Activated T-cell treated with anti-CD3 and anti-CD28 coated beads, Interleukin-2, amount 50 U/mL, for 24 hours (primary cell): ENCODE data around the gene RASSF3.
"Not testable (repeated sequence)": the region's sequence is repeated elsewhere in the genome, so short reads cannot be mapped to it uniquely, and the experiment has no call there.

Experiments used
- DNase-seq: peaks from one replicate; pipeline ENCODE4 v3.0.0-alpha.2; 2020
- H3K27ac Mint-ChIP-seq: 2 replicates; pipeline ENCODE4 v1.8.0; 2020; ENCODE audit warnings: mild to moderate bottlenecking, mixed read lengths
- H3K27me3 Mint-ChIP-seq: 2 replicates; pipeline ENCODE4 v1.8.0; 2020; ENCODE audit warnings: mixed read lengths
- H3K36me3 Mint-ChIP-seq: 2 replicates; pipeline ENCODE4 v1.8.0; 2020; ENCODE audit warnings: low read depth, mixed read lengths
- H3K4me1 Mint-ChIP-seq: 2 replicates; pipeline ENCODE4 v1.8.0; 2020; ENCODE audit warnings: low read depth, mixed read lengths
- H3K4me3 Mint-ChIP-seq: 2 replicates; pipeline ENCODE4 v1.8.0; 2020; ENCODE audit warnings: mild to moderate bottlenecking, moderate library complexity, mixed read lengths
- H3K9me3 Mint-ChIP-seq: 2 replicates; pipeline ENCODE4 v1.8.0; 2020; ENCODE audit warnings: mixed read lengths

RASSF3 gene

DNA sequence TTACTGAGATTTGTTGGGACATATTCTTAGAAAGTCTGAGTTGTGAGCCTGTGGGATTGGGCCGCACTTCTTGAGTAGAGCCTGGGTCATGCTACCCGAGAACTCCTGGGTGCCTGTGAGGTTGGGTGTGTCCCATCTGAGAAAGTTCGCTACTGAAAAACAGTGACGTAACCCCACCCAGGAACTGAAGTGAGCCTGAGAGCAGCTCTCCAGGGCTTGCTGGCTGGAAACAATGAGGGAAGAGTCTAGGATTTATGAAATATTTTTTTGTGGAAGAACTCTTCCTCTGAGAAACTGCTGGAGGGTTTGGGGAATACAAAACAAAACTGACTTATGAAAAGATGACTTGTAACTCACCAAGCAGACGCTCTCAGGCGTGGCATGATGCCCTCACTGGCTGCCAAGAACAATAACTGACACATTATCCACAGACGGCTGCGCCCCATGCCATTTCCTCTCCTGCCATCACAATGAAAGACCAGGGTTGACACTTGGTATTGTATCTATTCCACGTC lies 69.2 kb downstream of the RASSF3 start:
- Mint-ChIP-seq H3K27ac (peak overlapping the region; percentile 95), H3K4me1 (peaks cover 95% of the 10 kb centered on the region), H3K36me3 (peaks cover 13% of the 10 kb centered on the region), H3K4me3 (peak overlapping the region; percentile 66), H3K9me3 (no peaks in the 10 kb centered on the region), H3K27me3 (no peaks in the 10 kb centered on the region)
- peak; percentile 54 for DNase-seq

DNA sequence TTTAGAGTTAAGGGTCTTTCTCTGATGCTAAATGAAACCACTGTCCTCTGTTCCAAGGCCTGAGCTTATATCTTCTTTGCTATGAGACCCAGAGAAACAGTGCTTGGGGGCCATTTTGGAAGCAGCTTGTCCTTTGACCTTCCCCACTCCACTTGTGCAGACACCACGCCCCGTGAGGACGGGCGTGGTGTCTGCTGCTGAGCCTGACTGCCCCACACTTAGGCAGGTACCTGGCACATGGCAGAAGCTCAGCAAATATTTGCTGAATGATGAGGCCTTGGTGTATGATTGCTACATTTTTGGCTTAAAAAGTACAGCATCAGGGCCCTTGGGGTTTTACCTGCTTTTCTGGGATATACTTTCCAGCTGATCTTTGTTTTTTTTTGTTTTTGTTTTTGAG lies 69.9 kb downstream of the RASSF3 start:
- no peaks in the 10 kb centered on the region for H3K27me3 Mint-ChIP-seq
- DNase-seq = peak; percentile 26
- H3K9me3 Mint-ChIP-seq = no peaks in the 10 kb centered on the region
- H3K27ac Mint-ChIP-seq = peak overlapping the region; percentile 95
- peak overlapping the region; percentile 66 for H3K4me3 Mint-ChIP-seq
- H3K4me1 Mint-ChIP-seq = peaks cover 95% of the 10 kb centered on the region
- peaks cover 20% of the 10 kb centered on the region for H3K36me3 Mint-ChIP-seq

- Mint-ChIP-seq H3K27me3 (no peaks in the 10 kb centered on the region), H3K27ac (peak overlapping the region; percentile 95), H3K4me1 (peaks cover 95% of the 10 kb centered on the region), H3K9me3 (no peaks in the 10 kb centered on the region), H3K4me3 (peak overlapping the region; percentile 7), H3K36me3 (peaks cover 32% of the 10 kb centered on the region)
- DNase-seq = peak; percentile 36
Observed at GRCh38 chr12:64681200-64682052, 71.1 kb downstream of the RASSF3 start.

GRCh38 chr12:64682572-64683277 lies 72.4 kb downstream of the RASSF3 start:
- Mint-ChIP-seq H3K4me1 (peaks cover 89% of the 10 kb centered on the region), H3K9me3 (no peaks in the 10 kb centered on the region), H3K27me3 (no peaks in the 10 kb centered on the region), H3K36me3 (peaks cover 42% of the 10 kb centered on the region), H3K27ac (peak overlapping the region; percentile 92), H3K4me3 (no peak overlapping the region)
- DNase-seq = no peak

DNA sequence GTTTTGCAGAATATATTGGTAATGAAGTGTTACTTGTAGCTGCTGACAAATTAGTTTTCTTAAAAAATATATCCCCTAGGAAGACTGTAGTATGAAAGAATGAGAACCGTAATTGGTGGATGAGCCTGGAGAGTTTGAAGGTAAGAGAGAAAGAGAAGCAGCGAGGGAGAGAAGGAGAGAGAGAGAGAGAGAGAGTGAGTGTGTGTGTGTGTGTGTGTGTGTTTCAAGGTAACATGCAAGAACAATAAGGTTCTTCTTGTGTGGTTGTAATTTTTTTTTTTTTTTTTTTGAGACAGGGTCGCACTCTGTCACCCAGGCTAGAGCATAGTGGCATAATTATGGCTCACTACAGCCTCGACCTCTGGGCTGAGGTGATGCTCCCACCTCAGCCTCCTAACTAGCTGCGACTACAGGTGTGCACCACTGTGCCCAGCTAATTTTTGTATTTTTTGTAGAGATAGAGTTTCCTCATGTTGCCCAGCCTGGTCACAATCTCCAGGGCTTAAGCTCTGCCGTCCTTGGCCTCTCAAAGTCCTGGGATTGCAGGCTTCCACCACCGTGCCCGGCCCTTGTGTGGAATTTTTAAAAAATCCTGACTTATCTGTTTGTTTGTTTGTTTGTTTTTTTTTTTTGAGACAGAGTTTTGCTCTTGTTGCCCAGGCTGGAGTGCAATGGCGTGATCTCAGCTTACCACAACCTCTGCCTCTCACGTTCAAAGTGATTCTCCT lies 73.7 kb downstream of the RASSF3 start:
- DNase-seq = no peak
- no peaks in the 10 kb centered on the region for H3K27me3 Mint-ChIP-seq
- no peaks in the 10 kb centered on the region for H3K9me3 Mint-ChIP-seq
- H3K27ac Mint-ChIP-seq = peak overlapping the region; percentile 92
- H3K36me3 Mint-ChIP-seq = peaks cover 55% of the 10 kb centered on the region
- peaks cover 89% of the 10 kb centered on the region for H3K4me1 Mint-ChIP-seq
- peak overlapping the region; percentile 21 for H3K4me3 Mint-ChIP-seq

- H3K27me3 Mint-ChIP-seq = no peaks in the 10 kb centered on the region
- H3K9me3 Mint-ChIP-seq = no peaks in the 10 kb centered on the region
- peaks cover 63% of the 10 kb centered on the region for H3K36me3 Mint-ChIP-seq
- H3K27ac Mint-ChIP-seq = peak overlapping the region; percentile 92
- H3K4me3 Mint-ChIP-seq = no peak overlapping the region
- peaks cover 84% of the 10 kb centered on the region for H3K4me1 Mint-ChIP-seq
- DNase-seq = no peak
Observed at GRCh38 chr12:64685050-64685449, 74.8 kb downstream of the RASSF3 start.

GRCh38 chr12:64685605-64686004 lies 75.3 kb downstream of the RASSF3 start:
- no peak for DNase-seq
- no peaks in the 10 kb centered on the region for H3K9me3 Mint-ChIP-seq
- no peak overlapping the region for H3K4me3 Mint-ChIP-seq
- no peaks in the 10 kb centered on the region for H3K27me3 Mint-ChIP-seq
- peaks cover 67% of the 10 kb centered on the region for H3K36me3 Mint-ChIP-seq
- peak overlapping the region; percentile 92 for H3K27ac Mint-ChIP-seq
- peaks cover 81% of the 10 kb centered on the region for H3K4me1 Mint-ChIP-seq

GRCh38 chr12:64687816-64688215 lies 77.5 kb downstream of the RASSF3 start:
- Mint-ChIP-seq H3K27me3 (no peaks in the 10 kb centered on the region), H3K36me3 (peaks cover 79% of the 10 kb centered on the region), H3K27ac (peak overlapping the region; percentile 82), H3K4me3 (peak overlapping the region; percentile 13), H3K4me1 (peaks cover 76% of the 10 kb centered on the region), H3K9me3 (no peaks in the 10 kb centered on the region)
- no peak for DNase-seq

DNA sequence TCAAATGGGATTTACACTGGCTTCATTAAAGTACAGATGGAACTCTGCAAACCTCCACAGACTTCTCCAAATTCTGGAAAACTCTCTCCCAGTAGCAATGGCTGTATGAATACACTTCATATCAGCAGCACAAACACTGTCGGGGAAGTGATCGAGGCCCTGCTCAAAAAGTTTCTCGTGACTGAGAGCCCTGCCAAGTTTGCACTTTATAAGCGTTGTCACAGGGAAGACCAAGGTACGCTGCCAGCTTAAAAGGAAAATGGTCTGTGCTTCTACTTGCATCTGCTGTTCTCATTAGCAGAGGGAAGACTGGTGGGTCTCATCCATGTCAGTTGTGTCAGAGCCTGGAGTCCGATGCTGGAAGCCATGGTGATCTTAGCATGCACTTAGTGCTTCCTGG lies 77.9 kb downstream of the RASSF3 start:
- Mint-ChIP-seq H3K27ac (peak overlapping the region; percentile 82), H3K9me3 (no peaks in the 10 kb centered on the region), H3K4me3 (peak overlapping the region; percentile 13), H3K27me3 (no peaks in the 10 kb centered on the region), H3K36me3 (peaks cover 83% of the 10 kb centered on the region), H3K4me1 (peaks cover 75% of the 10 kb centered on the region)
- no peak for DNase-seq

- Mint-ChIP-seq H3K4me3 (peak overlapping the region; percentile 13), H3K9me3 (no peaks in the 10 kb centered on the region), H3K4me1 (peaks cover 74% of the 10 kb centered on the region), H3K27ac (peak overlapping the region; percentile 82), H3K36me3 (peaks cover 85% of the 10 kb centered on the region), H3K27me3 (no peaks in the 10 kb centered on the region)
- no peak for DNase-seq
Observed at GRCh38 chr12:64688715-64689114, 78.4 kb downstream of the RASSF3 start.

DNA sequence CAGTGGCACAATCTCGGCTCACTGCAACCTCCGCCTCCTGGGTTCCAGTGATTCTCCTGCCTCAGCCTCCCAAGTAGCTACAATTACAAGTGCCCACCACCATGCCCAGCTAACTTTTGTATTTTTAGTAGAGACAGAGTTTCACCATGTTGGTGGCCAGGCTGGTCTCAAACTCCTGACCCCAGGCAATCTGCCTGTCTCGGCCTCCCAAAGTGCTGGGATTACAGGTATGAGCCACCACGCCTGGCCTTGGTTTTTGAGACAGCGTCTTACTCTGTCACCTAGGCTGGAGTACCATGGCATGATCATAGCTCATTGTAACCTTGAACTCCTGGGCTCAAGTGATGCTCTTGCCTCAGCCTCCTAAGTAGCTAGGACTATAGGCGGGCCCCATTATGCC lies 79.9 kb downstream of the RASSF3 start:
- peaks cover 84% of the 10 kb centered on the region for H3K36me3 Mint-ChIP-seq
- H3K4me1 Mint-ChIP-seq = peaks cover 73% of the 10 kb centered on the region
- not testable (repeated sequence) for DNase-seq, H3K4me3 Mint-ChIP-seq, H3K9me3 Mint-ChIP-seq, H3K27me3 Mint-ChIP-seq
- H3K27ac Mint-ChIP-seq = peak overlapping the region; percentile 66

- Mint-ChIP-seq H3K36me3 (peaks cover 81% of the 10 kb centered on the region), H3K4me1 (peaks cover 75% of the 10 kb centered on the region), H3K27me3 (no peaks in the 10 kb centered on the region), H3K4me3 (no peak overlapping the region), H3K27ac (peak overlapping the region; percentile 26), H3K9me3 (no peaks in the 10 kb centered on the region)
- DNase-seq = no peak
Observed at GRCh38 chr12:64691227-64691794, 81.0 kb downstream of the RASSF3 start.

DNA sequence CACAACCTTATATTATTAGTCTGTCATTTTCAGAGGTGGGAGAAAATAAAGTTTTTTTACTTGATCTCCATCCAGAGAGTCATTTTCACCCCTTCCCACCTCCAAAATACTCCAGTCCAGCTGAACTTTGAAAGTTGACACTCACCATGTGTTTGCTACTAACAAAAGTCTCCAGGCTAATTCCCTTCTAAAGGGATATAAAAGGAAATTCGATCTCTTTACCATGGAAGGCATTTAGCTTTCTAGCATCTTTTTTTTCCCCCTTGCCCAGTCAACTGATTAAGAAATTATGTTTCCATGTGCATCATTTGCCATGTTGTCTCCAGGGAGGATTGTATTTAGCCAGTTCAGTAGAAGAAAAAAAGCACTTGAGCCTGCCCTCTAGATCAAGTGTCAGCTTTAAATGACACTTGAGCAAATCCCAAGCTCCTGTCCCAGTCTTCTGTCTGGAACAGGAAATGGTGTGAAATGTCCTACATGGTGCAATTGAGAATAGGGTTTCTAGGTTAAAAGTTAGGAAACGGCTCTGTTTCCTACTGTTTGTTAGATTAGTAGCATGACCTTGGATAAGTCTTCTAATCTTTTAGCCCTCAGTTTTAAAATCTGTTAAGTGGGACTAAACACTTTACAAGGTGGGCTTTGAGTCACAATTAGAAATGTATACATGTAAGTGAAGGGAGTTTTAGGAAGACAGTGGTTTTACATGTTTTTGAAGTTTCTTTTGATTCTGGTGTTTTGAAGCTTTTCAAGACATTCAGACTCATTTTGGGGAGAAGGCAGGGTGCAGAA lies 81.7 kb downstream of the RASSF3 start:
- Mint-ChIP-seq H3K4me3 (no peak overlapping the region), H3K4me1 (peaks cover 79% of the 10 kb centered on the region), H3K27ac (peak overlapping the region; percentile 26), H3K9me3 (no peaks in the 10 kb centered on the region), H3K27me3 (no peaks in the 10 kb centered on the region), H3K36me3 (peaks cover 82% of the 10 kb centered on the region)
- DNase-seq = no peak
